Pancreas (tissue), 10 donors: ENCODE data around the gene SH3BP4. TPM values are rescaled to one million over a fixed set of nuclear protein-coding genes. Genes with fewer than 3 reads are reported as not detected.

Source experiments
- ATAC-seq, 4 donors: fragments of 200-7000 bp; cut with Tn5 transposase; one replicate each; pipeline versions ENCODE4 v1.8.0 to v1.9.1; 2020; ENCODE audit warnings: mild to moderate bottlenecking in 4 of 4, moderate library complexity in 4 of 4
- DNase-seq, 6 donors: peaks; one replicate each; pipeline ENCODE4 v3.0.0-alpha.2; 2020
- FAIRE-seq: peaks from 2 replicates; lab custom pipeline; 2012; peaks lifted over from hg19 to GRCh38; lab: Jason Lieb, UNC
- H3K27ac ChIP-seq, 4 donors: fragments of 200-600 bp; sonication (generic); 1 replicate in 3 of 4; 2 replicates in 1 of 4; pipeline versions ENCODE4 v1.5.0 to v1.8.0; 2020
- H3K27me3 ChIP-seq, 4 donors: fragments of 200-600 bp; one replicate each; pipeline ENCODE4 v1.8.0; 2021
- H3K36me3 ChIP-seq, 3 donors: fragments of 200-600 bp; sonication (generic) in 1 of 3; one replicate each; pipeline versions ENCODE4 v1.5.0 to v1.8.0; 2020 to 2021
- H3K4me1 ChIP-seq, 3 donors: fragments of 200-600 bp; one replicate each; pipeline ENCODE4 v1.8.0; 2021
- H3K4me3 ChIP-seq, 4 donors: fragments of 200-600 bp; sonication (generic) in 2 of 4; one replicate each; pipeline versions ENCODE4 v1.5.0 to v1.8.0; 2020 to 2021
- H3K9me3 ChIP-seq, 4 donors: fragments of 200-600 bp; one replicate each; pipeline ENCODE4 v1.8.0; 2021
- WGBS, 2 donors: extraction: QIAGEN DNeasy Blood & Tissue Kit; methylation state at CpG; one replicate each; pipeline ENCODE4 v1.1.7; 2013; 5-methylcytosine and 5-hydroxymethylcytosine counted together
- intact Hi-C, 3 donors: fragments of 100-400 bp; cut with DNase I; formaldehyde crosslinking; loops; one replicate each; pipeline versions ENCODE4 v1.11.1 to v1.14.2; 2022
- polyA plus RNA-seq, 2 donors: library from polyadenylated mRNA; stranded (reverse); fragments of 200-250 nt; gene quantifications; one replicate each; pipeline ENCODE4 v1.2.3, GENCODE V29; 2013
- total RNA-seq, 6 donors: library from RNA; stranded (reverse); fragmentation: NEBNext Ultra II Directional in 4 of 6; extraction: Animal tissue kit (Norgen Biotek cat#: 25700) in 4 of 6; gene quantifications; one replicate each; pipeline versions ENCODE4 v1.2.1 to v1.2.4, GENCODE V29; 2021 to 2023
- TF ChIP-seq, protein P1 (sequence below), 4 donors: fragments of 200-600 bp; sonication (generic) in 3 of 4; IDR thresholded peaks; one replicate each; pipeline versions ENCODE4 v1.5.0 to v1.8.0; 2021; ENCODE audit warnings: antibody characterized with exemption in 4 of 4
- donor health status: healthy with polysubstance abuse.
- donor health status: DM: no; HTN: no; CAD: no; lungs with moderate emphysema.
- donor health status: DM: no; HTN: no; CAD: no.
- donor health status: control.
- donor health status: control.
- donor health status: Bipolar disorder and iron deficiency.
- donor health status: DM: yes; HTN: yes; CAD: no.
- donor health status: DM: no; HTN: no; CAD: no.
- donor health status: DM: no; HTN: no; CAD: no.
- donor health status: DM: yes; HTN: yes; CAD: no.

The SH3BP4 gene
- total and polyA plus RNA-seq, 8 donors: 20.5 to 99.7 (median 62.8) TPM

DNA sequence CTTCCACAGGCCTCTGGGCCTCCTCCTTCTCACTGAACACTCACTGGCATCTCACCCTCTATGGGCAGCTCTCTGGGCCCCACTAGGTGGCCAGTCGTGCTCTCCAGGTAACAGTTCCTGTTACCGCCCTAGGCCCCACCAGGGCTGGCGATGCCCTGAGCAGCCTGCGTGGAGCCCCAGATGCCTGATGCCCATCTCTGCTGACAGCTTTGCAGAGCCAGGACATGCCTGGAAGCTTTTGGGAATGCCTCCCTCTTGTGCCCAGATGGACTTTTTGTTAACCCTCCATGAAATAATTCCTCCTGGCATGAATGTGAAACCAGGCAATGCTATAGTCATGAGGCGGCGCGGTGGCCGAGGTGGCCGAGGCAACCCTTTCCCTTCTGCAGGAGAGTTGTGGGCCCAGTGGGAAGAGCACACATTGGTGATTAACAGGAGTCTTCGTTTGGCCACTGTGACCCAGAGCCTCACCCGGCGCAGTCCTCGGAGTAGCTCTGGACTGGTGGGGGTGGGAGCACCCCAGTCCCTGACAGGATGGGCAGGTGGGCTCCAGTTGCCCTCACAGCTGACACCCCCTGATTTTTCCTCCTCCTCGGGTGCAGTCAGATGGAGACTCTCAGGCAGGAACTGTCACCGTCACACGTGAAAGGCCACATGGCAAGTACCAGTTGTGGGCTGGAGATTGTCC is 80.0 kb downstream of the SH3BP4 start:
- no peak overlapping the region for H3K4me3 ChIP-seq
- FAIRE-seq (no peak), ATAC-seq (no peak), DNase-seq (peak in 1 of 6 donors; percentile 51)
- H3K27ac ChIP-seq: no peak overlapping the region
- H3K27me3 ChIP-seq: no peaks in the 10 kb centered on the region
- H3K4me1 ChIP-seq: peaks cover 11 to 17% (median 14%) of the 10 kb centered on the region in 3 donors
- TF ChIP-seq, protein P1, sequence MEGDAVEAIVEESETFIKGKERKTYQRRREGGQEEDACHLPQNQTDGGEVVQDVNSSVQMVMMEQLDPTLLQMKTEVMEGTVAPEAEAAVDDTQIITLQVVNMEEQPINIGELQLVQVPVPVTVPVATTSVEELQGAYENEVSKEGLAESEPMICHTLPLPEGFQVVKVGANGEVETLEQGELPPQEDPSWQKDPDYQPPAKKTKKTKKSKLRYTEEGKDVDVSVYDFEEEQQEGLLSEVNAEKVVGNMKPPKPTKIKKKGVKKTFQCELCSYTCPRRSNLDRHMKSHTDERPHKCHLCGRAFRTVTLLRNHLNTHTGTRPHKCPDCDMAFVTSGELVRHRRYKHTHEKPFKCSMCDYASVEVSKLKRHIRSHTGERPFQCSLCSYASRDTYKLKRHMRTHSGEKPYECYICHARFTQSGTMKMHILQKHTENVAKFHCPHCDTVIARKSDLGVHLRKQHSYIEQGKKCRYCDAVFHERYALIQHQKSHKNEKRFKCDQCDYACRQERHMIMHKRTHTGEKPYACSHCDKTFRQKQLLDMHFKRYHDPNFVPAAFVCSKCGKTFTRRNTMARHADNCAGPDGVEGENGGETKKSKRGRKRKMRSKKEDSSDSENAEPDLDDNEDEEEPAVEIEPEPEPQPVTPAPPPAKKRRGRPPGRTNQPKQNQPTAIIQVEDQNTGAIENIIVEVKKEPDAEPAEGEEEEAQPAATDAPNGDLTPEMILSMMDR (IDR thresholded peaks at IDR 0.05): no peak
- H3K36me3 ChIP-seq: peaks cover 0 to 24% (median 0%) of the 10 kb centered on the region in 3 donors
- 75 to 79% methylated on average over 16 of the region's 16 CpGs for WGBS, 2 donors
- intact Hi-C loops: no loop called here
- H3K9me3 ChIP-seq: no peaks in the 10 kb centered on the region

DNA sequence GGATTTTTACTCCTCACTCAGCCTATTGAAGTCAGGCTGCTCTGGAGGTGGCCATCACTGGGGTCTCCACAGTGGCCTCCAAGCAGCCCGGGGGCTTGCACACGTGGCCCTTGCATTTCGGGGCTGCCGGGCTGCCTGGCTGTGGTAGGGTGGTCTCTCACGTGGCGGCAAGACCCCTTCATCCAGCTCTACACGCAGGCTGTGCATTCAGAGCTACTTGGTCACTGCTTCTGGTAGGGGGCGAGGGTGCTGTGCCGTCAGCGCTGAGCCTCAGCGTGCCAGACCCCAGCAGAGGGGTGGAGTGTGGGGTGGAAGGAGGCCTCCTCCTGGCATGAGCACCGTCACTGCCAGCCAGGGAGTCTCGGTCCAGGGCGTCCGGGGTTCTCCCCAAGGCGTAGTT is 80.6 kb downstream of the SH3BP4 start:
- Histone ChIP-seq H3K4me1 (peaks cover 6 to 10% (median 10%) of the 10 kb centered on the region in 3 donors), H3K36me3 (peaks cover 0 to 25% (median 0%) of the 10 kb centered on the region in 3 donors), H3K27ac (no peak overlapping the region), H3K27me3 (no peaks in the 10 kb centered on the region), H3K4me3 (no peak overlapping the region), H3K9me3 (no peaks in the 10 kb centered on the region)
- WGBS, 2 donors: 91% methylated on average over 16 of the region's 16 CpGs
- intact Hi-C loops: no loop called here
- FAIRE-seq: no peak
- TF ChIP-seq, protein P1 (IDR thresholded peaks at IDR 0.05): no peak
- peak in 1 of 6 donors; percentile 62 for DNase-seq
- no peak for ATAC-seq

- H3K27ac ChIP-seq: no peak overlapping the region
- H3K27me3 ChIP-seq: no peaks in the 10 kb centered on the region
- ATAC-seq: no peak
- no peak for FAIRE-seq
- DNase-seq: peak in 1 of 6 donors; percentile 39
- no peaks in the 10 kb centered on the region for H3K9me3 ChIP-seq
- H3K36me3 ChIP-seq: peaks cover 0 to 25% (median 0%) of the 10 kb centered on the region in 3 donors
- TF ChIP-seq, protein P1 (IDR thresholded peaks at IDR 0.05): no peak
- intact Hi-C loops: no loop called here
- no peak overlapping the region for H3K4me3 ChIP-seq
- peaks cover 1 to 6% (median 5%) of the 10 kb centered on the region in 3 donors for H3K4me1 ChIP-seq
- 88 to 90% methylated on average over 10 of the region's 10 CpGs for WGBS, 2 donors
Observed at GRCh38 chr2:235032949-235033348, 81.1 kb downstream of the SH3BP4 start.

DNA sequence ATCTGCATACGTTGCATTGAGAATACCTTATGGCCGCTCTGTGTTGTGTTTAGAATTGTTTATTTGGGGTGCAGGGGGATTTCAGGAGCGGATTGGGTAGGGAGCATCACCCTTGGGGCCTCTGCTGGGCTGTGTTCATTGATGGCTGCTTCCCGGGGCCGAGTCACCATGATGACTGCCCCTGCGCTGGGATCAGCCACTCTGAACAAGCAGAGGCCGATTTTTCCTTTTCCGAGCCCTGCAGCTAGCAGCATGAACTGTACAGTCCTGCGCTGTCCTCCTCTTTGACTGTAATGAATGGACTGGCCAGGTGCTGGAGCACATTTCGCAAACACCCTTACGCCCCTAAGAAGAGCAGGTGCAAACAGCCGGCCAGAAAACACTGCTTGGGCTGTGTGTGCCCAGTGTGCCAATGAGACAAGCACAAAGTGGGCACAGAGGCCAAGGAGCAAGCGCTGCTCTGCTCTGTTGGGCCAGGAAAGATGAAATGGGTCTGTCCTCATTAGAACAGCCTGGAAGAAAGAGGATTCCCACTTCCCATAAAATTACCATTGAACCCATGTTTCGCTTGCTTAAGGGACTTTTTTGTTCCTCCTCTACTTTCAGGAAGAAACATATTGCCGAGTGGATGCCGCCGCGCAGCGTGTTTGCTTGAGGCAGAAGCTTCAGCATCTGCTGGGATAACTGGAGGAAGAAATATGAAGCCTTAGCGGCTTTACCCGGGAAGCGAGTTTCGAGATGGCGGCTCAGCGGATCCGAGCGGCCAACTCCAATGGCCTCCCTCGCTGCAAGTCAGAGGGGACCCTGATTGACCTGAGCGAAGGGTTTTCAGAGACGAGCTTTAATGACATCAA is 82.7 kb downstream of the SH3BP4 start:
- intact Hi-C loops: no loop called here
- H3K27ac ChIP-seq: no peak overlapping the region
- no peaks in the 10 kb centered on the region for H3K9me3 ChIP-seq
- H3K36me3 ChIP-seq: peaks cover 0 to 25% (median 0%) of the 10 kb centered on the region in 3 donors
- FAIRE-seq (no peak), DNase-seq (no peak), ATAC-seq (no peak)
- H3K4me3 ChIP-seq: no peak overlapping the region
- peaks cover 0 to 3% (median 0%) of the 10 kb centered on the region in 3 donors for H3K4me1 ChIP-seq
- WGBS, 2 donors: 91 to 94% methylated on average over 30 of the region's 30 CpGs
- no peaks in the 10 kb centered on the region for H3K27me3 ChIP-seq
- TF ChIP-seq, protein P1 (IDR thresholded peaks at IDR 0.05): no peak
